IMR-90 (cell line): ENCODE data around the gene STAT3. TPM values are rescaled to one million over a fixed set of nuclear protein-coding genes. Genes with fewer than 3 reads are reported as not detected.

ENCODE experiments used
- ATAC-seq: fragments of 200-7000 bp; cut with Tn5 transposase; 2 replicates; pipeline ENCODE4 v1.9.1; 2020; ENCODE audit warnings: low read depth, mild to moderate bottlenecking, moderate library complexity
- BruUV-seq: library from RNA; stranded (reverse); fragments of 400-500 nt; replicated peaks from 2 replicates; lab custom pipeline; 2021; lab: Mats Ljungman, UMichigan
- CTCF ChIA-PET: fragments of 300-600 bp; formaldehyde crosslinking; extraction: SDS; loops from one replicate; lab custom pipeline; 2021; ENCODE audit warnings: antibody characterized with exemption; lab: Yijun Ruan, JAX
- POLR2A ChIA-PET: fragments of 300-600 bp; sonication (Branson Sonifier 250); formaldehyde crosslinking; loops from one replicate; lab custom pipeline; 2022; ENCODE audit warnings: antibody characterized with exemption; ENCODE audit not compliant: unreplicated experiment; lab: Charles Lee
- DNase-seq: peaks from one replicate; pipeline ENCODE4 v3.0.0; 2013
- H2AFZ ChIP-seq: replicated peaks from 2 replicates; pipeline ENCODE3; 2013; ENCODE audit warnings: low read length, mild to moderate bottlenecking; ENCODE audit not compliant: poor library complexity
- H2AK5ac ChIP-seq: 2 replicates; pipeline ENCODE4 v1.6.1; 2013; ENCODE audit warnings: low read depth, low read length, inconsistent platforms
- H2AK9ac ChIP-seq: replicated peaks from 2 replicates; pipeline ENCODE3; 2013; ENCODE audit warnings: mild to moderate bottlenecking, low read depth, low read length, moderate library complexity; ENCODE audit not compliant: poor library complexity
- H2BK120ac ChIP-seq: 2 replicates; pipeline ENCODE4 v1.6.1; 2013; ENCODE audit warnings: low read depth, low read length, inconsistent platforms
- H2BK15ac ChIP-seq: 3 replicates; pipeline ENCODE4 v1.6.1; 2013; ENCODE audit warnings: low read depth, low read length, inconsistent platforms
- H2BK20ac ChIP-seq: 2 replicates; pipeline ENCODE4 v1.6.1; 2013; ENCODE audit warnings: low read depth, mild to moderate bottlenecking, inconsistent platforms, low read length, moderate library complexity
- H2BK5ac ChIP-seq: 2 replicates; pipeline ENCODE4 v1.6.1; 2013; ENCODE audit warnings: mild to moderate bottlenecking, low read depth, low read length, inconsistent platforms; ENCODE audit not compliant: poor library complexity, severe bottlenecking
- H3K14ac ChIP-seq: replicated peaks from 2 replicates; pipeline ENCODE4 v1.6.1; 2013; ENCODE audit warnings: low read depth, low read length, inconsistent platforms
- H3K18ac ChIP-seq: 2 replicates; pipeline ENCODE4 v1.6.1; 2013; ENCODE audit warnings: low read depth, low read length, control low read depth
- H3K23ac ChIP-seq: 2 replicates; pipeline ENCODE4 v1.6.1; 2013; ENCODE audit warnings: low read depth, low read length, inconsistent platforms
- H3K27ac ChIP-seq: 2 replicates; pipeline ENCODE4 v1.5.1; 2013; ENCODE audit warnings: mild to moderate bottlenecking, control low read depth, low read length; ENCODE audit not compliant: insufficient read depth
- H3K27me3 ChIP-seq: 2 replicates; pipeline ENCODE4 v1.6.1; 2013; ENCODE audit warnings: low read length; ENCODE audit not compliant: control insufficient read depth, insufficient read depth
- H3K36me3 ChIP-seq: 2 replicates; pipeline ENCODE4 v1.6.1; 2013; ENCODE audit warnings: low read length, mixed read lengths; ENCODE audit not compliant: control insufficient read depth, insufficient read depth
- H3K4ac ChIP-seq: 2 replicates; pipeline ENCODE4 v1.6.1; 2013; ENCODE audit warnings: low read depth, low read length, inconsistent platforms
- H3K4me1 ChIP-seq: 2 replicates; pipeline ENCODE4 v1.6.1; 2013; ENCODE audit warnings: low read length, mixed read lengths; ENCODE audit not compliant: control insufficient read depth, insufficient read depth
- H3K4me2 ChIP-seq: 2 replicates; pipeline ENCODE4 v1.6.1; 2013; ENCODE audit warnings: low read depth, mild to moderate bottlenecking, control low read depth, low read length, moderate library complexity
- H3K4me3 ChIP-seq: 2 replicates; pipeline ENCODE4 v1.5.1; 2013; ENCODE audit warnings: low read depth, mild to moderate bottlenecking, control low read depth, low read length, moderate library complexity; ENCODE audit not compliant: insufficient read depth
- H3K56ac ChIP-seq: 2 replicates; pipeline ENCODE4 v1.6.1; 2013; ENCODE audit warnings: low read length, inconsistent platforms; ENCODE audit not compliant: insufficient read depth; ENCODE audit errors: extremely low read depth
- H3K79me1 ChIP-seq, 2 experiments: 2 replicates each; pipeline ENCODE4 v1.6.1; 2013; ENCODE audit warnings: low read length in 2 of 2, inconsistent platforms in 1 of 2, low read depth in 1 of 2
- H3K9ac ChIP-seq: 2 replicates; pipeline ENCODE4 v1.6.1; 2013; ENCODE audit warnings: low read depth, low read length, control low read depth
- H3K9me1 ChIP-seq: 2 replicates; pipeline ENCODE4 v1.6.1; 2013; ENCODE audit warnings: low read length, inconsistent platforms; ENCODE audit not compliant: insufficient read depth
- H3K9me3 ChIP-seq: 2 replicates; pipeline ENCODE4 v1.6.1; 2013; ENCODE audit warnings: low read length; ENCODE audit not compliant: control insufficient read depth, insufficient read depth
- H4K20me1 ChIP-seq: 2 replicates; pipeline ENCODE4 v1.6.1; 2013; ENCODE audit warnings: low read length, inconsistent platforms; ENCODE audit not compliant: insufficient read depth
- H4K5ac ChIP-seq: 2 replicates; pipeline ENCODE4 v1.6.1; 2013; ENCODE audit warnings: mild to moderate bottlenecking, low read depth, low read length, control low read depth
- H4K8ac ChIP-seq, 2 experiments: 2 replicates each; pipeline ENCODE4 v1.6.1; 2013; ENCODE audit warnings: low read depth in 2 of 2, low read length in 2 of 2, control low read depth in 1 of 2, inconsistent platforms in 1 of 2
- H4K91ac ChIP-seq: 2 replicates; pipeline ENCODE4 v1.6.1; 2013; ENCODE audit warnings: low read depth, low read length, inconsistent platforms; ENCODE audit not compliant: insufficient read depth
- BHLHE40 ChIP-seq: fragments of 150-350 bp; IDR thresholded peaks from 2 replicates; pipeline ENCODE4 v1.6.1; 2016; ENCODE audit warnings: mild to moderate bottlenecking, low read depth, low read length
- CEBPB ChIP-seq: IDR thresholded peaks from 2 replicates; pipeline ENCODE4 v1.6.1; 2012; ENCODE audit warnings: low read depth, low read length, improper control_type of control experiment
- CHD1 ChIP-seq: IDR thresholded peaks from 2 replicates; pipeline ENCODE4 v1.6.1; 2012; ENCODE audit warnings: low read depth, low read length, improper control_type of control experiment
- FOS ChIP-seq: fragments of 150-350 bp; IDR thresholded peaks from 2 replicates; pipeline ENCODE4 v1.6.1; 2016; ENCODE audit warnings: low read depth, low read length
- MAFK ChIP-seq: IDR thresholded peaks from 2 replicates; pipeline ENCODE4 v1.6.1; 2012; ENCODE audit warnings: low read depth, low read length, improper control_type of control experiment
- MAZ ChIP-seq: IDR thresholded peaks from 2 replicates; pipeline ENCODE4 v1.6.1; 2012; ENCODE audit warnings: low read depth, mild to moderate bottlenecking, low read length, improper control_type of control experiment, moderate library complexity, borderline replicate concordance
- MXI1 ChIP-seq: IDR thresholded peaks from 2 replicates; pipeline ENCODE4 v1.6.1; 2012; ENCODE audit warnings: low read depth, mild to moderate bottlenecking, low read length, moderate library complexity, borderline replicate concordance
- NFE2L2 ChIP-seq: fragments of 150-350 bp; IDR thresholded peaks from 2 replicates; pipeline ENCODE4 v1.6.1; 2016; ENCODE audit warnings: low read depth, mild to moderate bottlenecking, low read length
- POLR2A ChIP-seq: IDR thresholded peaks from 2 replicates; pipeline ENCODE4 v1.6.1; 2012; ENCODE audit warnings: mild to moderate bottlenecking, low read depth, low read length
- RAD21 ChIP-seq: IDR thresholded peaks from 2 replicates; pipeline ENCODE4 v1.6.1; 2012; ENCODE audit warnings: low read length, improper control_type of control experiment
- RCOR1 ChIP-seq: IDR thresholded peaks from 2 replicates; pipeline ENCODE4 v1.6.1; 2012; ENCODE audit warnings: mild to moderate bottlenecking, low read length, improper control_type of control experiment; ENCODE audit not compliant: insufficient replicate concordance
- RFX5 ChIP-seq: IDR thresholded peaks from 2 replicates; pipeline ENCODE4 v1.8.0; 2012; ENCODE audit warnings: low read depth, mild to moderate bottlenecking, low read length, moderate library complexity
- SMC3 ChIP-seq: fragments of 150-350 bp; IDR thresholded peaks from 2 replicates; pipeline ENCODE4 v1.6.1; 2016; ENCODE audit warnings: low read depth, mild to moderate bottlenecking, antibody characterized with exemption, low read length, moderate library complexity
- WGBS, 2 experiments: methylation state at CpG; one replicate each; pipeline versions ENCODE4 v1.1.5 to v1.1.7; 2013; ENCODE audit warnings: missing lambda C conversion rate in 2 of 2; ENCODE audit not compliant: insufficient read length in 1 of 2; ENCODE audit errors: extremely low coverage in 2 of 2; 5-methylcytosine and 5-hydroxymethylcytosine counted together
- dilution Hi-C: fragments of 300-500 bp; cut with HindIII; formaldehyde crosslinking; loops from one replicate; pipeline ENCODE4 v1.14.3; 2018; ENCODE audit warnings: low sequenced_read_pairs; ENCODE audit not compliant: unreplicated experiment
- in situ Hi-C: fragments of 300-500 bp; cut with MboI; formaldehyde crosslinking; loops from 3 replicates; pipeline ENCODE4 v1.14.3; 2019; ENCODE audit warnings: low sequenced_read_pairs, inconsistent platforms, mixed read lengths
- intact Hi-C: fragments of 100-400 bp; cut with micrococcal nuclease; formaldehyde crosslinking; loops from 2 replicates; pipeline ENCODE4 v1.10.0; 2022
- polyA plus RNA-seq, 3 experiments: library from polyadenylated mRNA; depleted of rRNA; stranded (reverse); fragments of >200 nt; gene quantifications; 2 replicates each; pipeline ENCODE4 v1.2.3, GENCODE V29; 2012; ENCODE audit warnings: low replicate concordance in 1 of 3
- total RNA-seq: library from RNA; depleted of rRNA; stranded (reverse); fragments of >200 nt; gene quantifications from 2 replicates; pipeline ENCODE4 v1.2.3, GENCODE V29; 2012
- TF ChIP-seq, protein P1 (sequence below): fragments of 150-350 bp; IDR thresholded peaks from 2 replicates; pipeline ENCODE4 v1.6.1; 2016; ENCODE audit warnings: low read depth, mild to moderate bottlenecking, low read length, moderate library complexity, borderline replicate concordance
- TF ChIP-seq, protein P2 (sequence below): fragments of 150-350 bp; IDR thresholded peaks from 2 replicates; pipeline ENCODE4 v1.6.1; 2017; ENCODE audit warnings: mild to moderate bottlenecking, antibody characterized with exemption, low read length, low read depth
- TF ChIP-seq, protein P3 (sequence below): conservative IDR thresholded peaks from 2 replicates; pipeline ENCODE4 v1.5.1; 2012; ENCODE audit warnings: mild to moderate bottlenecking, low read depth, low read length, improper control_type of control experiment

STAT3 gene
- total and polyA plus RNA-seq, 2 of the 4 experiments (the other 2 are of a cell fraction): 47.2 to 66.3 TPM

DNA sequence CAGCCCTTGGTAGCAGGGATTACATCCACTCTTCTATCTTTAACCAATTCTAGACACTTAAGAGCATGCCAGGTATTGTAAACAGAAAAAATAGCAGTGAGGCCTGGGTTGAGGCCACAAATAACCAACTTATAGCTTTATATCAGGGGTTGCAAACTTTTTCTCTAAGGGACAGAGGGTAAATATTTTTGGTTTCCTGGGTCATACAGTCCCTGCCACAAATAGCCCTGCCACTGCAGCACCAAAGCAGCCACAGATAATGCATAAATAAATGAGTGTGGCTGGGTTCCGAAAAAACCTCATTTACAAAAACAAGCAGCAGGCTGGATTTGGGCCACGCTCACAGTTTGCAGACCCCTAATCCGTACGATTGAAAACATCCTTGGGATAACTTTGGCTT is 46.7 kb downstream of the STAT3 start:
- no CpG with 5 or more reads among the region's 4 CpGs for WGBS, 2 experiments
- H3K9me1 ChIP-seq: peaks cover 17% of the 10 kb centered on the region
- H4K91ac ChIP-seq: no peak overlapping the region
- H3K79me1 ChIP-seq: peaks cover 32 to 66% of the 10 kb centered on the region in 2 experiments
- no peak overlapping the region for H3K56ac ChIP-seq
- ATAC-seq (no peak), DNase-seq (no peak)
- TF ChIP-seq, protein P1, sequence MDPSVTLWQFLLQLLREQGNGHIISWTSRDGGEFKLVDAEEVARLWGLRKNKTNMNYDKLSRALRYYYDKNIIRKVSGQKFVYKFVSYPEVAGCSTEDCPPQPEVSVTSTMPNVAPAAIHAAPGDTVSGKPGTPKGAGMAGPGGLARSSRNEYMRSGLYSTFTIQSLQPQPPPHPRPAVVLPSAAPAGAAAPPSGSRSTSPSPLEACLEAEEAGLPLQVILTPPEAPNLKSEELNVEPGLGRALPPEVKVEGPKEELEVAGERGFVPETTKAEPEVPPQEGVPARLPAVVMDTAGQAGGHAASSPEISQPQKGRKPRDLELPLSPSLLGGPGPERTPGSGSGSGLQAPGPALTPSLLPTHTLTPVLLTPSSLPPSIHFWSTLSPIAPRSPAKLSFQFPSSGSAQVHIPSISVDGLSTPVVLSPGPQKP: no peak
- TF ChIP-seq MXI1 (no peak), MAZ (no peak), POLR2A (no peak), NFE2L2 (no peak), MAFK (no peak), RAD21 (no peak), RCOR1 (no peak), CHD1 (no peak), SMC3 (no peak), BHLHE40 (no peak), RFX5 (no peak), CEBPB (no peak), FOS (no peak)
- TF ChIP-seq, protein P2, sequence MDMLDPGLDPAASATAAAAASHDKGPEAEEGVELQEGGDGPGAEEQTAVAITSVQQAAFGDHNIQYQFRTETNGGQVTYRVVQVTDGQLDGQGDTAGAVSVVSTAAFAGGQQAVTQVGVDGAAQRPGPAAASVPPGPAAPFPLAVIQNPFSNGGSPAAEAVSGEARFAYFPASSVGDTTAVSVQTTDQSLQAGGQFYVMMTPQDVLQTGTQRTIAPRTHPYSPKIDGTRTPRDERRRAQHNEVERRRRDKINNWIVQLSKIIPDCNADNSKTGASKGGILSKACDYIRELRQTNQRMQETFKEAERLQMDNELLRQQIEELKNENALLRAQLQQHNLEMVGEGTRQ: no peak
- TF ChIP-seq, protein P3, sequence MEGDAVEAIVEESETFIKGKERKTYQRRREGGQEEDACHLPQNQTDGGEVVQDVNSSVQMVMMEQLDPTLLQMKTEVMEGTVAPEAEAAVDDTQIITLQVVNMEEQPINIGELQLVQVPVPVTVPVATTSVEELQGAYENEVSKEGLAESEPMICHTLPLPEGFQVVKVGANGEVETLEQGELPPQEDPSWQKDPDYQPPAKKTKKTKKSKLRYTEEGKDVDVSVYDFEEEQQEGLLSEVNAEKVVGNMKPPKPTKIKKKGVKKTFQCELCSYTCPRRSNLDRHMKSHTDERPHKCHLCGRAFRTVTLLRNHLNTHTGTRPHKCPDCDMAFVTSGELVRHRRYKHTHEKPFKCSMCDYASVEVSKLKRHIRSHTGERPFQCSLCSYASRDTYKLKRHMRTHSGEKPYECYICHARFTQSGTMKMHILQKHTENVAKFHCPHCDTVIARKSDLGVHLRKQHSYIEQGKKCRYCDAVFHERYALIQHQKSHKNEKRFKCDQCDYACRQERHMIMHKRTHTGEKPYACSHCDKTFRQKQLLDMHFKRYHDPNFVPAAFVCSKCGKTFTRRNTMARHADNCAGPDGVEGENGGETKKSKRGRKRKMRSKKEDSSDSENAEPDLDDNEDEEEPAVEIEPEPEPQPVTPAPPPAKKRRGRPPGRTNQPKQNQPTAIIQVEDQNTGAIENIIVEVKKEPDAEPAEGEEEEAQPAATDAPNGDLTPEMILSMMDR: no peak
- no peak overlapping the region for H2BK120ac ChIP-seq
- H3K4me2 ChIP-seq: no peak overlapping the region
- no peak overlapping the region for H2BK20ac ChIP-seq
- no peak overlapping the region for H3K9ac ChIP-seq
- dilution Hi-C loops: no loop called here
- no peak overlapping the region for H2AK9ac ChIP-seq
- ChIA-PET CTCF (no interaction called here), POLR2A (no interaction called here)
- no peak overlapping the region for H3K4me3 ChIP-seq
- in situ Hi-C loops: no loop called here
- H3K4ac ChIP-seq: no peak overlapping the region
- H4K20me1 ChIP-seq: peaks cover 33% of the 10 kb centered on the region; the same call in 1 of the 2 replicates
- H3K27ac ChIP-seq: no peak overlapping the region
- no peak overlapping the region for H4K5ac ChIP-seq
- H2AFZ ChIP-seq: no peak overlapping the region
- H3K14ac ChIP-seq: no peak overlapping the region
- H4K8ac ChIP-seq: no peak overlapping the region
- H3K4me1 ChIP-seq: peaks cover 16% of the 10 kb centered on the region
- intact Hi-C loops: no loop called here
- BruUV-seq: no TSS peak
- H3K9me3 ChIP-seq: no peaks in the 10 kb centered on the region
- H3K18ac ChIP-seq: no peak overlapping the region
- no peak overlapping the region for H2BK5ac ChIP-seq
- H3K36me3 ChIP-seq: peaks cover 56% of the 10 kb centered on the region
- H3K23ac ChIP-seq: no peak overlapping the region; the same call in 1 of the 2 replicates
- no peak overlapping the region for H2AK5ac ChIP-seq
- no peaks in the 10 kb centered on the region for H3K27me3 ChIP-seq
- no peak overlapping the region for H2BK15ac ChIP-seq
